ENCODE results near the gene ZNF580.

The ZNF580 gene

DNA sequence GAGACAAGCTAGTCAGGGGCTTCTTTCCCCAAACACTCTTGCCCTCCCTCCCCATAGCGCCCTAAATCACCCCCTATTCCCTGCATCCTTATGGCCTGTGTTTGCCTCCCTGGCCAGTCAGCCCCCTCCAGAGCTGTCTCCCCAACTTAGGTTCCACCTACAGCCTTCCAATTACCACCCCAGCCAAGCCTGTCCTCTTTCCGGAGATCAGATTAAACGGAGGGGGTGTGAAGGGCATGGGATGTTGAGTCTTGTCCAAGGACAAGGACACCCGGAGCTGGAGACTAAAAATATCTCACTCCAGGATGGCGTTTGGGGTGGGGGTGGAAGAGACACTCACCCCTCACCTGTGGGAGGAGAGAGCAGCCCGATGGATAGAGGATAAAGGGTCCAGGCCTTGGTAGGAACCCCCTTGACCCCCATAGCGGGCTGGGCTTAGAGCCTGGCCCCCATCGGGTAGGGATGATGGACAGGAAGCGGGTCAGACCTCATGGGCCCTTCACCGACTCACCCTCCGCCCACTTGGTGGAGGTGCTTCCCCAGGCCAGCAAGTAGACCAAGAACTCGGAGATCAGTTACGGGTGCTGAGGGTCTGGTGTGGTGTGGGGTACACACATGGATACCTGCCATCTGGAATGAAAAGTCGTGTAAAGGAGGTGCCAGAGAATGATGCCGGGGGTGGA is 29.4 kb upstream of the ZNF580 start:
- TF ChIP-seq, protein P1, sequence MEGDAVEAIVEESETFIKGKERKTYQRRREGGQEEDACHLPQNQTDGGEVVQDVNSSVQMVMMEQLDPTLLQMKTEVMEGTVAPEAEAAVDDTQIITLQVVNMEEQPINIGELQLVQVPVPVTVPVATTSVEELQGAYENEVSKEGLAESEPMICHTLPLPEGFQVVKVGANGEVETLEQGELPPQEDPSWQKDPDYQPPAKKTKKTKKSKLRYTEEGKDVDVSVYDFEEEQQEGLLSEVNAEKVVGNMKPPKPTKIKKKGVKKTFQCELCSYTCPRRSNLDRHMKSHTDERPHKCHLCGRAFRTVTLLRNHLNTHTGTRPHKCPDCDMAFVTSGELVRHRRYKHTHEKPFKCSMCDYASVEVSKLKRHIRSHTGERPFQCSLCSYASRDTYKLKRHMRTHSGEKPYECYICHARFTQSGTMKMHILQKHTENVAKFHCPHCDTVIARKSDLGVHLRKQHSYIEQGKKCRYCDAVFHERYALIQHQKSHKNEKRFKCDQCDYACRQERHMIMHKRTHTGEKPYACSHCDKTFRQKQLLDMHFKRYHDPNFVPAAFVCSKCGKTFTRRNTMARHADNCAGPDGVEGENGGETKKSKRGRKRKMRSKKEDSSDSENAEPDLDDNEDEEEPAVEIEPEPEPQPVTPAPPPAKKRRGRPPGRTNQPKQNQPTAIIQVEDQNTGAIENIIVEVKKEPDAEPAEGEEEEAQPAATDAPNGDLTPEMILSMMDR (conservative IDR thresholded peaks at IDR 0.05; ENCODE audit: low read length): no peak
- no peak for TF ChIP-seq EZH2phosphoT487 (IDR thresholded peaks at IDR 0.05; ENCODE audit: borderline replicate concordance)
- H3K9me3 ChIP-seq (ENCODE audit: insufficient read depth, low read depth, low read length): no peaks in the 10 kb centered on the region
- H3K4me1 ChIP-seq (ENCODE audit: insufficient read depth, low read length, poor library complexity, severe bottlenecking): peaks cover 15% of the 10 kb centered on the region
- no peak overlapping the region for H3K4me3 ChIP-seq (ENCODE audit: low read length, poor library complexity, severe bottlenecking)
- H3K4me2 ChIP-seq (ENCODE audit: low read depth, low read length, poor library complexity, severe bottlenecking): no peak overlapping the region
- no peaks in the 10 kb centered on the region for H3F3A ChIP-seq (ENCODE audit: low read depth)
- H3K9ac ChIP-seq (ENCODE audit: low read depth, low read length, poor library complexity, severe bottlenecking): peak overlapping the region; percentile 12
- no peak overlapping the region for H2AFZ ChIP-seq (ENCODE audit: low read length)
- H3K79me2 ChIP-seq (ENCODE audit: insufficient read depth, low read length): peaks cover 52% of the 10 kb centered on the region
- H3K36me3 ChIP-seq (ENCODE audit: insufficient read depth, low read length): peaks cover 4% of the 10 kb centered on the region; the same call in 1 of the 2 replicates
- no peaks in the 10 kb centered on the region for H3K27me3 ChIP-seq (ENCODE audit: insufficient read depth, low read length, poor library complexity, severe bottlenecking)
- peaks cover 25% of the 10 kb centered on the region for H4K20me1 ChIP-seq (ENCODE audit: insufficient read depth, low read length, poor library complexity, severe bottlenecking)
- no peaks in the 10 kb centered on the region for H3K9me2 ChIP-seq (replicated peaks; ENCODE audit: low read depth, low read length)

DNA sequence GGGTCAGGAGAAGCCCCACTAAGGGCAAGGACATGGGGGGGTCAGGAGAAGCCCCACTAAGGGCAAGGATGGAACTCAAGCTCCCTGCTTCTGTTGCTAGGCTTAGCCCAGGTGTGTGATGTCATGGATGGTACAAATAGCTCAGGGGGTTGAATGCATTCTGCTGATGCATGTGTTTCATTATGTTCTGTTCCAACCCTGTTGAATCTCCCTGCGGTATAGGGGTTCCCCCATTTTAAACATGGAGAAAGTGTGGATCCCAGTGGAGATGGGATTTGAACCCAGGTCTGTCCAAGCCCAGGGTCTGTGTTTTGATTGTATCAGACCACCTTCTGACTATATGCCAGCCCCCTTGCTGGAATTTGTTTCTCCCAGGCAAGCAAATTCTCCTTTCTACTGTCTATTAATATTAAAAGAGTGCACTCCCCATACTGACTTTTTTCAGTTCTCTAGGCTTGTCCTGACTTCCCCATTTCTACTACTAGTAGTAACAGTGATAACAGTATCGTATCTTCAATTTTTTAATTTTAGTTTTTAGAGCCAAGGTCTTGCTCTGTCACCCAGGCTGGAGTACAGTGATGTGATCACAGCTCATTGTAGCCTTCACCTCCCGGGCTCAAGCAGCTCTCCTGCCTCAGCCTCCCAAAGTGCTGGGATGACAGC is 28.7 kb upstream of the ZNF580 start:
- Histone ChIP-seq H3K4me1 (ENCODE audit: insufficient read depth, low read length, poor library complexity, severe bottlenecking) (peaks cover 11% of the 10 kb centered on the region), H3K4me3 (ENCODE audit: low read length, poor library complexity, severe bottlenecking) (no peak overlapping the region), H3K4me2 (ENCODE audit: low read depth, low read length, poor library complexity, severe bottlenecking) (no peak overlapping the region), H4K20me1 (ENCODE audit: insufficient read depth, low read length, poor library complexity, severe bottlenecking) (peaks cover 21% of the 10 kb centered on the region), H2AFZ (ENCODE audit: low read length) (no peak overlapping the region), H3K36me3 (ENCODE audit: insufficient read depth, low read length) (peaks cover 8% of the 10 kb centered on the region; the same call in 1 of the 2 replicates), H3K9me3 (ENCODE audit: insufficient read depth, low read depth, low read length) (no peaks in the 10 kb centered on the region), H3K79me2 (ENCODE audit: insufficient read depth, low read length) (peaks cover 45% of the 10 kb centered on the region), H3K27me3 (ENCODE audit: insufficient read depth, low read length, poor library complexity, severe bottlenecking) (no peaks in the 10 kb centered on the region), H3F3A (ENCODE audit: low read depth) (no peaks in the 10 kb centered on the region), H3K9me2 (replicated peaks; ENCODE audit: low read depth, low read length) (no peaks in the 10 kb centered on the region), H3K9ac (ENCODE audit: low read depth, low read length, poor library complexity, severe bottlenecking) (peak overlapping the region; percentile 12)
- TF ChIP-seq, protein P1 (conservative IDR thresholded peaks at IDR 0.05; ENCODE audit: low read length): no peak
- TF ChIP-seq EZH2phosphoT487 (IDR thresholded peaks at IDR 0.05; ENCODE audit: borderline replicate concordance): no peak

DNA sequence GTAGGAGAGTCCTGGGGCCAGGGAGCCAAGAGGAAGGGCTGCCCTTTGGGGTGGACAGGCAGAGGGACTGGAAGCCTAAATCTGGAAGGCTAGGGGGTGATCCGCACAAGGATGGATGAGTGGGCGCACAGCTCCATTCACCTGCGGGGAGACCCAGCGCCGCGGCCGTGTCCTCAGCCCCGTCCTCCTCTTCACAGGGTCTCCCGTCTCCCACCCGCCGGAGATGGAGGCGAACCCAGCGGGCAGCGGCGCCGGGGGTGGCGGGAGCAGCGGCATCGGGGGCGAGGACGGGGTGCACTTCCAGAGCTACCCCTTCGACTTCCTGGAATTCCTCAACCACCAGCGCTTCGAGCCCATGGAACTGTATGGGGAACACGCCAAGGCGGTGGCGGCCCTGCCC is 27.4 kb upstream of the ZNF580 start:
- H3F3A ChIP-seq (ENCODE audit: low read depth): no peaks in the 10 kb centered on the region
- no peaks in the 10 kb centered on the region for H3K9me2 ChIP-seq (replicated peaks; ENCODE audit: low read depth, low read length)
- peaks cover 33% of the 10 kb centered on the region for H3K79me2 ChIP-seq (ENCODE audit: insufficient read depth, low read length)
- H3K9me3 ChIP-seq (ENCODE audit: insufficient read depth, low read depth, low read length): no peaks in the 10 kb centered on the region
- H3K4me2 ChIP-seq (ENCODE audit: low read depth, low read length, poor library complexity, severe bottlenecking): no peak overlapping the region
- H3K9ac ChIP-seq (ENCODE audit: low read depth, low read length, poor library complexity, severe bottlenecking): no peak overlapping the region
- peaks cover 14% of the 10 kb centered on the region for H4K20me1 ChIP-seq (ENCODE audit: insufficient read depth, low read length, poor library complexity, severe bottlenecking)
- no peaks in the 10 kb centered on the region for H3K27me3 ChIP-seq (ENCODE audit: insufficient read depth, low read length, poor library complexity, severe bottlenecking)
- H3K36me3 ChIP-seq (ENCODE audit: insufficient read depth, low read length): peaks cover 14% of the 10 kb centered on the region; the same call in 1 of the 2 replicates
- no peak overlapping the region for H3K4me3 ChIP-seq (ENCODE audit: low read length, poor library complexity, severe bottlenecking)
- TF ChIP-seq, protein P1 (conservative IDR thresholded peaks at IDR 0.05; ENCODE audit: low read length): no peak
- no peak for TF ChIP-seq EZH2phosphoT487 (IDR thresholded peaks at IDR 0.05; ENCODE audit: borderline replicate concordance)
- H3K4me1 ChIP-seq (ENCODE audit: insufficient read depth, low read length, poor library complexity, severe bottlenecking): peaks cover 5% of the 10 kb centered on the region
- no peak overlapping the region for H2AFZ ChIP-seq (ENCODE audit: low read length)

Measured in Loucy (cell line).